Measurements from ENCODE around the gene CEP70.
"Not testable (repeated sequence)": the region's sequence is repeated elsewhere in the genome, so short reads cannot be mapped to it uniquely, and the experiment has no call there.

Gene CEP70

GRCh38 chr3:138507524-138507923, 86.5 kb downstream of the CEP70 start:
- TF ChIP-seq CTCF (IDR thresholded peaks at IDR 0.05; ENCODE audit: unreplicated experiment in 3 of 3): no peak
- no peaks in the 10 kb centered on the region for H3K27me3 Mint-ChIP-seq (ENCODE audit: low read depth)
- no peak overlapping the region for H3K4me3 Mint-ChIP-seq
- H3K36me3 Mint-ChIP-seq (ENCODE audit: low read depth): peaks cover 18% of the 10 kb centered on the region
- H3K27ac Mint-ChIP-seq: no peak overlapping the region
- H3K9me3 Mint-ChIP-seq: no peaks in the 10 kb centered on the region
- no peaks in the 10 kb centered on the region for H3K4me1 Mint-ChIP-seq

GRCh38 chr3:138498991-138499390, 95.1 kb downstream of the CEP70 start:
- peaks cover 18% of the 10 kb centered on the region for H3K36me3 Mint-ChIP-seq (ENCODE audit: low read depth)
- H3K4me3 Mint-ChIP-seq: no peak overlapping the region
- no peak overlapping the region for H3K27ac Mint-ChIP-seq

GRCh38 chr3:138497851-138498250, 96.2 kb downstream of the CEP70 start:
- H3K4me1 Mint-ChIP-seq: peaks cover 4% of the 10 kb centered on the region
- no peaks in the 10 kb centered on the region for H3K9me3 Mint-ChIP-seq
- H3K27me3 Mint-ChIP-seq (ENCODE audit: low read depth): no peaks in the 10 kb centered on the region
- peaks cover 23% of the 10 kb centered on the region for H3K36me3 Mint-ChIP-seq (ENCODE audit: low read depth)
- TF ChIP-seq CTCF (IDR thresholded peaks at IDR 0.05; ENCODE audit: unreplicated experiment in 3 of 3): no peak
- no peak overlapping the region for H3K4me3 Mint-ChIP-seq
- H3K27ac Mint-ChIP-seq: peak overlapping the region in 1 of 3 experiments; percentile 19

More at GRCh38 chr3:138498991-138499390, 95.1 kb downstream of the CEP70 start:
- H3K9me3 Mint-ChIP-seq: no peaks in the 10 kb centered on the region
- no peak for TF ChIP-seq CTCF (IDR thresholded peaks at IDR 0.05; ENCODE audit: unreplicated experiment in 3 of 3)
- H3K27me3 Mint-ChIP-seq (ENCODE audit: low read depth): no peaks in the 10 kb centered on the region
- H3K4me1 Mint-ChIP-seq: peaks cover 4% of the 10 kb centered on the region

- H3K4me3 Mint-ChIP-seq: no peak overlapping the region
- peak overlapping the region in 1 of 3 experiments; percentile 19 for H3K27ac Mint-ChIP-seq
- peaks cover 2% of the 10 kb centered on the region for H3K9me3 Mint-ChIP-seq
- peaks cover 24% of the 10 kb centered on the region for H3K36me3 Mint-ChIP-seq (ENCODE audit: low read depth)
- H3K27me3 Mint-ChIP-seq (ENCODE audit: low read depth): no peaks in the 10 kb centered on the region
- no peak for TF ChIP-seq CTCF (IDR thresholded peaks at IDR 0.05; ENCODE audit: unreplicated experiment in 3 of 3)
- peaks cover 4% of the 10 kb centered on the region for H3K4me1 Mint-ChIP-seq
Measured at GRCh38 chr3:138497021-138497420, 97.0 kb downstream of the CEP70 start.

GRCh38 chr3:138496436-138496835, 97.6 kb downstream of the CEP70 start:
- Mint-ChIP-seq H3K4me1 (peaks cover 4% of the 10 kb centered on the region), H3K9me3 (peaks cover 4% of the 10 kb centered on the region)
- TF ChIP-seq CTCF (IDR thresholded peaks at IDR 0.05; ENCODE audit: unreplicated experiment in 3 of 3): no peak

GRCh38 chr3:138495638-138496037, 98.4 kb downstream of the CEP70 start:
- not testable (repeated sequence) for H3K27me3 Mint-ChIP-seq (ENCODE audit: low read depth); H3K4me1 Mint-ChIP-seq; H3K4me3 Mint-ChIP-seq; H3K27ac Mint-ChIP-seq
- Mint-ChIP-seq H3K36me3 (ENCODE audit: low read depth) (peaks cover 36% of the 10 kb centered on the region), H3K9me3 (peaks cover 12% of the 10 kb centered on the region)

More at GRCh38 chr3:138496436-138496835, 97.6 kb downstream of the CEP70 start:
- Mint-ChIP-seq H3K4me3 (no peak overlapping the region), H3K36me3 (ENCODE audit: low read depth) (peaks cover 28% of the 10 kb centered on the region), H3K27me3 (ENCODE audit: low read depth) (no peaks in the 10 kb centered on the region), H3K27ac (peak overlapping the region in 1 of 3 experiments; percentile 19)

Data from nephron (organoid).